Uterus (tissue), 2 donors: ENCODE results near the gene NUP133.

Experiments
- CTCF ChIP-seq, 4 experiments: fragments of 200-600 bp in 2 of 4; fragments of 450-650 bp in 2 of 4; sonication (generic) in 2 of 4; IDR thresholded peaks; one replicate each; pipeline ENCODE4 v1.5.1; 2016 to 2019; ENCODE audit warnings: antibody characterized with exemption in 4 of 4, mild to moderate bottlenecking in 2 of 4, moderate library complexity in 1 of 4
- POLR2A ChIP-seq, 2 donors: fragments of 450-650 bp; IDR thresholded peaks; one replicate each; pipeline ENCODE4 v1.6.1; 2016; ENCODE audit warnings: antibody characterized with exemption in 2 of 2, mild to moderate bottlenecking in 1 of 2, moderate library complexity in 1 of 2

- TF ChIP-seq CTCF (IDR thresholded peaks at IDR 0.05): no peak
- no peak for TF ChIP-seq POLR2A (IDR thresholded peaks at IDR 0.05)
Measured at GRCh38 chr1:229506633-229507032, 1.5 kb downstream of the NUP133 start.
